ENCODE measurements around the gene DCLK2. TPM values are rescaled to one million over a fixed set of nuclear protein-coding genes. Genes with fewer than 3 reads are reported as not detected.

Gene DCLK2
- total and polyA plus RNA-seq, 2 donors from 2014 or later, result 2.6 to 3.4 TPM

GRCh38 chr4:150127757-150128156 lies 49.5 kb downstream of the DCLK2 start:
- H3K27me3 ChIP-seq (ENCODE audit: control insufficient read depth, insufficient read depth, low read length), result no peaks in the 10 kb centered on the region
- no peaks in the 10 kb centered on the region for H3K36me3 ChIP-seq (ENCODE audit: control insufficient read depth in 2 of 3, insufficient read depth in 3 of 3, low read length in 3 of 3)
- no peaks in the 10 kb centered on the region for H3K9me3 ChIP-seq (ENCODE audit: control insufficient read depth in 2 of 3, insufficient read depth in 1 of 3, low read length in 3 of 3)
- TF ChIP-seq, protein P1, sequence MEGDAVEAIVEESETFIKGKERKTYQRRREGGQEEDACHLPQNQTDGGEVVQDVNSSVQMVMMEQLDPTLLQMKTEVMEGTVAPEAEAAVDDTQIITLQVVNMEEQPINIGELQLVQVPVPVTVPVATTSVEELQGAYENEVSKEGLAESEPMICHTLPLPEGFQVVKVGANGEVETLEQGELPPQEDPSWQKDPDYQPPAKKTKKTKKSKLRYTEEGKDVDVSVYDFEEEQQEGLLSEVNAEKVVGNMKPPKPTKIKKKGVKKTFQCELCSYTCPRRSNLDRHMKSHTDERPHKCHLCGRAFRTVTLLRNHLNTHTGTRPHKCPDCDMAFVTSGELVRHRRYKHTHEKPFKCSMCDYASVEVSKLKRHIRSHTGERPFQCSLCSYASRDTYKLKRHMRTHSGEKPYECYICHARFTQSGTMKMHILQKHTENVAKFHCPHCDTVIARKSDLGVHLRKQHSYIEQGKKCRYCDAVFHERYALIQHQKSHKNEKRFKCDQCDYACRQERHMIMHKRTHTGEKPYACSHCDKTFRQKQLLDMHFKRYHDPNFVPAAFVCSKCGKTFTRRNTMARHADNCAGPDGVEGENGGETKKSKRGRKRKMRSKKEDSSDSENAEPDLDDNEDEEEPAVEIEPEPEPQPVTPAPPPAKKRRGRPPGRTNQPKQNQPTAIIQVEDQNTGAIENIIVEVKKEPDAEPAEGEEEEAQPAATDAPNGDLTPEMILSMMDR (IDR thresholded peaks at IDR 0.05; ENCODE audit: borderline replicate concordance, extremely low read depth, insufficient read depth), result no peak
- no peaks in the 10 kb centered on the region for H3K4me1 ChIP-seq (ENCODE audit: control insufficient read depth in 2 of 3, insufficient read depth in 2 of 3, low read depth in 1 of 3, low read length in 3 of 3)
- H3K4me3 ChIP-seq (ENCODE audit: low read length in 3 of 3), result no peak overlapping the region
- FAIRE-seq (no peak), DNase-seq (no peak)
- intact Hi-C loops (cut with DNase I), result no loop called here
- no peak overlapping the region for H3K27ac ChIP-seq (ENCODE audit: low read depth in 2 of 2, low read length in 2 of 2)
- H3K9ac ChIP-seq (ENCODE audit: low read length in 3 of 3), result no peak overlapping the region

GRCh38 chr4:150130933-150131332 lies 52.7 kb downstream of the DCLK2 start:
- FAIRE-seq (no peak), DNase-seq (no peak)
- H3K4me3 ChIP-seq (ENCODE audit: low read length in 3 of 3), result no peak overlapping the region
- intact Hi-C loops (cut with DNase I), result no loop called here
- no peaks in the 10 kb centered on the region for H3K4me1 ChIP-seq (ENCODE audit: control insufficient read depth in 2 of 3, insufficient read depth in 2 of 3, low read depth in 1 of 3, low read length in 3 of 3)
- H3K27me3 ChIP-seq (ENCODE audit: control insufficient read depth, insufficient read depth, low read length), result no peaks in the 10 kb centered on the region
- H3K9ac ChIP-seq (ENCODE audit: low read length in 3 of 3), result no peak overlapping the region
- no peak overlapping the region for H3K27ac ChIP-seq (ENCODE audit: low read depth in 2 of 2, low read length in 2 of 2)
- TF ChIP-seq, protein P1 (IDR thresholded peaks at IDR 0.05; ENCODE audit: borderline replicate concordance, extremely low read depth, insufficient read depth), result no peak
- H3K9me3 ChIP-seq (ENCODE audit: control insufficient read depth in 2 of 3, insufficient read depth in 1 of 3, low read length in 3 of 3), result no peaks in the 10 kb centered on the region
- H3K36me3 ChIP-seq (ENCODE audit: control insufficient read depth in 2 of 3, insufficient read depth in 3 of 3, low read length in 3 of 3), result no peaks in the 10 kb centered on the region

GRCh38 chr4:150131581-150132228 lies 53.5 kb downstream of the DCLK2 start:
- intact Hi-C loops (cut with DNase I), result no loop called here
- FAIRE-seq (no peak), DNase-seq (no peak)
- TF ChIP-seq, protein P1 (IDR thresholded peaks at IDR 0.05; ENCODE audit: borderline replicate concordance, extremely low read depth, insufficient read depth), result no peak
- Histone ChIP-seq H3K9me3 (ENCODE audit: control insufficient read depth in 2 of 3, insufficient read depth in 1 of 3, low read length in 3 of 3) (no peaks in the 10 kb centered on the region), H3K4me3 (ENCODE audit: low read length in 3 of 3) (no peak overlapping the region), H3K4me1 (ENCODE audit: control insufficient read depth in 2 of 3, insufficient read depth in 2 of 3, low read depth in 1 of 3, low read length in 3 of 3) (no peaks in the 10 kb centered on the region), H3K27me3 (ENCODE audit: control insufficient read depth, insufficient read depth, low read length) (no peaks in the 10 kb centered on the region), H3K9ac (ENCODE audit: low read length in 3 of 3) (no peak overlapping the region), H3K36me3 (ENCODE audit: control insufficient read depth in 2 of 3, insufficient read depth in 3 of 3, low read length in 3 of 3) (no peaks in the 10 kb centered on the region), H3K27ac (ENCODE audit: low read depth in 2 of 2, low read length in 2 of 2) (no peak overlapping the region)

DNA sequence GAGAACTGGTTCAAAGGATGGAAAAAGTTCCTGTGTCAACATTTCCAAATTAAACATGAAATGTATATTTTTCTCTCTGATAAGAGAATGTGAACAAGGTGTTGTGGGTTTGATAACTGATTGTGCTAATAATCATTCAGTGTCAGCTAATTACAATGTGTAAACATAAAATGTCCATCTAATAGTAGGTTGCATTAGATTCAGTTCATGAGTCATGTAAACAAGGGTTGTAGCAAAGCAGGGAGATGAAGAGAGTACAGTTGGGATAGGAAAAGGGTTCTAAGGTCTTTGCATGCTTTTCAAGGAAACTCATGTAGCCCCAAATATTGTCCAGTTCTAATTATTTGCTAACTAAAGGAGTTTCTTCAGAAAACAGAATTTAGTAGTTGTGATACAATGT lies 55.4 kb downstream of the DCLK2 start:
- Histone ChIP-seq H3K4me3 (ENCODE audit: low read length in 3 of 3) (no peak overlapping the region), H3K36me3 (ENCODE audit: control insufficient read depth in 2 of 3, insufficient read depth in 3 of 3, low read length in 3 of 3) (no peaks in the 10 kb centered on the region), H3K4me1 (ENCODE audit: control insufficient read depth in 2 of 3, insufficient read depth in 2 of 3, low read depth in 1 of 3, low read length in 3 of 3) (no peaks in the 10 kb centered on the region), H3K9ac (ENCODE audit: low read length in 3 of 3) (no peak overlapping the region), H3K27ac (ENCODE audit: low read depth in 2 of 2, low read length in 2 of 2) (no peak overlapping the region), H3K9me3 (ENCODE audit: control insufficient read depth in 2 of 3, insufficient read depth in 1 of 3, low read length in 3 of 3) (no peaks in the 10 kb centered on the region), H3K27me3 (ENCODE audit: control insufficient read depth, insufficient read depth, low read length) (no peaks in the 10 kb centered on the region)
- no peak for DNase-seq
- TF ChIP-seq, protein P1 (IDR thresholded peaks at IDR 0.05; ENCODE audit: borderline replicate concordance, extremely low read depth, insufficient read depth), result no peak
- no peak for FAIRE-seq
- intact Hi-C loops (cut with DNase I), result no loop called here
